Activated B cell treated with CpG ODN at 0.5 μM for 24 hours (primary cell): Measurements from ENCODE around the gene HS6ST1. TPM values are rescaled to one million over a fixed set of nuclear protein-coding genes. Genes with fewer than 3 reads are reported as not detected.

Source experiments
- ATAC-seq: fragments of 200-7000 bp; cut with Tn5 transposase; one replicate; pipeline ENCODE4 v1.10.0; 2021; ENCODE audit warnings: low read depth, mild to moderate bottlenecking, moderate library complexity
- CTCF ChIA-PET: fragments of 350-600 bp; sonication (Branson Sonifier 250); formaldehyde crosslinking; loops from one replicate; lab custom pipeline; 2021; ENCODE audit warnings: antibody characterized with exemption; lab: Charles Lee
- POLR2A ChIA-PET: fragments of 350-600 bp; sonication (Branson Sonifier 250); formaldehyde crosslinking; loops from one replicate; lab custom pipeline; 2021; ENCODE audit warnings: antibody characterized with exemption; lab: Charles Lee
- DNase-seq: peaks from one replicate; pipeline ENCODE4 v3.0.0; 2022
- H3K27ac Mint-ChIP-seq: one replicate; pipeline ENCODE4 v1.8.0; 2020; ENCODE audit warnings: mixed read lengths
- H3K27me3 Mint-ChIP-seq: one replicate; pipeline ENCODE4 v1.8.0; 2021; ENCODE audit warnings: mixed read lengths
- H3K36me3 Mint-ChIP-seq: one replicate; pipeline ENCODE4 v1.8.0; 2021; ENCODE audit warnings: low read depth, mixed read lengths
- H3K4me1 Mint-ChIP-seq: one replicate; pipeline ENCODE4 v1.8.0; 2021; ENCODE audit warnings: mixed read lengths
- H3K4me3 Mint-ChIP-seq: one replicate; pipeline ENCODE4 v1.8.0; 2020; ENCODE audit warnings: mild to moderate bottlenecking, mixed read lengths
- H3K9me3 Mint-ChIP-seq: one replicate; pipeline ENCODE4 v1.8.0; 2020; ENCODE audit warnings: mixed read lengths
- intact Hi-C: fragments of 100-400 bp; cut with micrococcal nuclease; formaldehyde crosslinking; loops from one replicate; pipeline ENCODE4 v1.15.1; 2024
- total RNA-seq: library from RNA; stranded (reverse); gene quantifications from 2 replicates; pipeline ENCODE4 v1.2.3, GENCODE V29; 2022
- TF ChIP-seq, protein P1 (sequence below): fragments of 200-600 bp; IDR thresholded peaks from one replicate; pipeline ENCODE4 v1.8.0; 2022; ENCODE audit warnings: antibody characterized with exemption, mild to moderate bottlenecking

HS6ST1 gene
- total RNA-seq, 1 donor from 2014 or later, result 16.9 TPM

DNA sequence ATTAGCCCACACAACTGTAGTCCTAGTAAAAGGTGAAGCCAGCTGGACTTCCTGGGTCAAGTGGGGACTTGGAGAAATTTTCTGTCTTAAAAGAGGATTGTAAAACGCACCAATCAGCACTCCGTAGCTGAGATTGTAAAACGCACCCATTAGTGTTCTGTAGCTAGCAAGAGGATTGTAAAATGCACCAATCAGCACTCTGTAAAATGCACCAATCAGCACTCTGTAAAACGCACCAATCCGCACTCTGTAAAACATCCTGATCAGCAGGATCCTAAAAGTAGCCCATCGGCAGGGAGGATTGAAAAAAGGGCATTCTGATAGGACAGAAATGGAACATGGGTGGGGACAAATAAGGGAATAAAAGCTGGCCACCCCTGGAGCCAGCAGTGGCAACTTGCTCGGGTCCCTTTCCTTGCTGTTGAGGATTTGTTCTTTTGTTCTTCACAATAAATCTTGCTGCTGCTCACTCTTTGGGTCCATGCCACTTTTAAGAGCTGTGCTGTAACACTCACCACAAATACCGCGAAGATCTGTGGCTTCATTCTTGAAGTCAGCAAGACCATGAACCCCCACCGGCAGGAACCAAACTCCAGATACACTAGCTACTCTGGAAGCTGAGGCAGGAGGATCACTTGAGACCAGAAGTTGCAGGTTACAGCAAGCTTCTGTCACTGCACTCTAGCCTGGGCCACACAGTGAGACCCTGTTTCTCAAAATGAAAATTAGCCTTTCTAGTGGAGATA is 102.6 kb downstream of the HS6ST1 start:
- Mint-ChIP-seq H3K36me3 (no peaks in the 10 kb centered on the region), H3K27me3 (no peaks in the 10 kb centered on the region), H3K27ac (no peak overlapping the region), H3K4me1 (peaks cover 4% of the 10 kb centered on the region), H3K4me3 (no peak overlapping the region), H3K9me3 (no peaks in the 10 kb centered on the region)
- POLR2A ChIA-PET, result no interaction called here
- CTCF ChIA-PET, result interaction anchor here (1.2 kb wide), 1 partner anchor 16 kb away, joined by 3 read pairs; no protein-coding TSS in a partner anchor
- DNase-seq (no peak), ATAC-seq (no peak)
- TF ChIP-seq, protein P1, sequence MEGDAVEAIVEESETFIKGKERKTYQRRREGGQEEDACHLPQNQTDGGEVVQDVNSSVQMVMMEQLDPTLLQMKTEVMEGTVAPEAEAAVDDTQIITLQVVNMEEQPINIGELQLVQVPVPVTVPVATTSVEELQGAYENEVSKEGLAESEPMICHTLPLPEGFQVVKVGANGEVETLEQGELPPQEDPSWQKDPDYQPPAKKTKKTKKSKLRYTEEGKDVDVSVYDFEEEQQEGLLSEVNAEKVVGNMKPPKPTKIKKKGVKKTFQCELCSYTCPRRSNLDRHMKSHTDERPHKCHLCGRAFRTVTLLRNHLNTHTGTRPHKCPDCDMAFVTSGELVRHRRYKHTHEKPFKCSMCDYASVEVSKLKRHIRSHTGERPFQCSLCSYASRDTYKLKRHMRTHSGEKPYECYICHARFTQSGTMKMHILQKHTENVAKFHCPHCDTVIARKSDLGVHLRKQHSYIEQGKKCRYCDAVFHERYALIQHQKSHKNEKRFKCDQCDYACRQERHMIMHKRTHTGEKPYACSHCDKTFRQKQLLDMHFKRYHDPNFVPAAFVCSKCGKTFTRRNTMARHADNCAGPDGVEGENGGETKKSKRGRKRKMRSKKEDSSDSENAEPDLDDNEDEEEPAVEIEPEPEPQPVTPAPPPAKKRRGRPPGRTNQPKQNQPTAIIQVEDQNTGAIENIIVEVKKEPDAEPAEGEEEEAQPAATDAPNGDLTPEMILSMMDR, result no peak
- intact Hi-C loops, result no loop called here

Other genes starting within 250 kb of the HS6ST1 start
- 43.7 and 46.8 TPM in 2 replicates for gene UGGT1, start 227.7 kb downstream of the HS6ST1 start, total RNA-seq